ENCODE results near the gene ATAT1. TPM values are rescaled to one million over a fixed set of nuclear protein-coding genes. Genes with fewer than 3 reads are reported as not detected.

Gene ATAT1
- total RNA-seq, 1 donor from 2014 or later = 8.9 TPM

DNA sequence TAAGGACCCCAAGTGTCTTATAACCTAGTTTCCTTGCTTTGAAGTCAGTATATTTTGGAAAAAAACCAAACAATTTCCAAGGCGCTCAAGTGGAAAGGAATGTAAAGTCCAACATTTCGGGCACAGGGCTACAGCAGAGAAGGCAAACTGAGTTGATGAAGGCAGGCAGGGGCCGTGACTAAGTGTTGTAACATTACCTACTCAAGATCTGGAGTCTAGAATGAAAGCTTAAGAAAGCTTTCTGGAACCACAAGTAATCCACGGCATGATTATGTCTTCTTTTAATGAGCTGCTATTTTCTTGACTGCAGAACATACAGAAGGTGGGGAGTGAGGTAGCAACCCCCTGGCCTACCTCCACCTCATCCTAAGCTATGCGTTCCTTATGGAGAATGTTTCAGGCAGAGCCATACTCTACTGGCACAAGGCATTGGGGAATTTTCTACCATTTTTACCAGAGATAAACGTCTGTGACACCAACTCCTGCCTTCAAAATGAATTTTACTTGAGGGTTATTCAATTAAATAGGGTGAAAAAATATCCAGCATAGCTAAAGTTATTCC is 13.9 kb upstream of the ATAT1 start:
- DNase-seq (ENCODE audit: extremely low read depth, low read depth, low spot score) = no peak

DNA sequence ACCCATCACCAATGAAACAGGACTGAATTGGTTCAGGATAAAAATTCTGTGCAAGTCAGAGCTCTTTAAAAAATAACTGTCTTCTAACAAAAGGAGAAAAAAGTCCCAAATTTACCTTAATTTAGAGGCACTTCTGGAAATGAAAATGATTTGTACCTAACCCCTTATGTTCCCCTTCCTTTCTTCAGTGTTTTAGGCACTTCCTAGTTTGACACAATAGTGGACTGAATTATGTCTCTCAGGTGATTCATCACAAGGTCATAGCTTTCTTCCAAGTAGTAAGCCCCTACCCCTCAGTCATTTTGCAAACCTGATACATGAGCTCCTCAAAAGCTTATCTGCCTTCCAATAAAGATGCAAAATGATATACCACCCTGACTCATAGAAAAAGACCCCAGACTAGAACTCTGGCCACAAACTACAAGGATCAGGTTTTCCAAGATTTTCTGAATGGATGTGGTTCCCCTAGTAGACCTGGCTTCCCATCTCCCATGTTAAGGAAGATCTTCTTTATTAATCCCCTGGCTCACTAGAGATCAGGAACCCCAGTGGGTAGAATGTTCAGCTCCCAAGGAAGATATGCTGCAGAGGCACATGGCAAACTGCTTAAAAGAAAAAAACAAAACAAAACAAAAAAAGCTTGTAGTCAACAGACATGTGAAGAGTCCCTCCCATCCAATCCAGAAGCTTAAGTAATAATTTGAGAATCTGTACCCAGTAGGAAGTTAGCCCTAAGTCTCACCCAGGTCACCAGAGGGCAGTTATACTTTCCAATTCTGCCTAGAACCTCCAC is 13.2 kb upstream of the ATAT1 start:
- no peak for DNase-seq (ENCODE audit: extremely low read depth, low read depth, low spot score)

DNA sequence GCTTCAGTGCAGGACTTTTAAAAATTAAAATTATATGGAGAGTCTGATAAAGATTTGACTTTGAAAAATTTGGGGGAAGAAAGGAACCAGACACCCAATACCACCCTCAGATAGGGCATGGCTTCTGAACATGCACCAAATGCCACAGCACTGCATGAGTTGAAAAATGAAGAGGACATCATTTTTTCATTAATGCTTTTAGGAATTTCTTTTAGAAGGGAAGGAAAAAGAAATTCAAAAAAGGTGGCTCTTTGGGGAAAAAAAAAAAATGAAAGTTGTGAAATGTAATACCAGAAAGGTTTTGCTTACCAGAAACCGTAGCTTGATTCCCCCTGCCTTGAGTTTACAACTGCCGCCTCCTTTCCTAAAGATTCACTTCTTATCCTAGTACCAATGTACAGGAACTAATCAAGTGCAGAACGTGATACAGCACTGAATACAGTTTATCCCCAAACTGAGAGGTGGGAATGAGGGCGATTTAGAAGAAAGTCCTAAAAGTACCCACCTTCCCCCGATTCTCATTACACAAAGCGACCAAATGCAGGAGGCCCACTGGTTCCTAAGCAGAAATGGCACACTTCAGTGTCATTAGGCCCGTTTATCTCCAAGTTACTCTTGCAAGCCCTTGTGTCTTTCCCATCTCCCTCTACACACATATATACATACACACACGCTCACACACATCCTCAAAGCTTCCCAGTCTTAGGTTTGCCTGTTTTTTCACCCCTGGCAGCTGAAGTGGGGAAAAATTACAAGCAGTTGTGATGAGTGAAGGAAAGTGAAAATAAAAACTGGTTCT is 12.4 kb upstream of the ATAT1 start:
- no peak for DNase-seq (ENCODE audit: extremely low read depth, low read depth, low spot score)

DNA sequence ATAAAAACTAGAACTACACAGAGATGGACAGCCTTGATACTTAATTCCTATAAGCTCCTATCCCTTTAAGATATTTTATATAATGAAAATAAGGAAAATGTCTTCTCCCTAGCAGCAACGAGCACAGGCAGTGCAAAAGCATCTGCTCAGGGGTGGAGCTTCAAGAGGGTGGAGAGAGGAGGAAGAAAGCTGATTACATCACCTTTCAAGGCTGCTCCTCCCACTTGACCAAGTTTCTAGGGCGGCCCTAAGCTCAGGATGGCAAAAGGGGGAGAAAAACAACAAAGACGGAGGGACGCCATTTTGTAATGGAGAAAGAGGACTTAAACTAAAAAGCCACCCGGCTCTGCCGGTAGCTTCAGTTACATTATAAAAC is 11.8 kb upstream of the ATAT1 start:
- DNase-seq (ENCODE audit: extremely low read depth, low read depth, low spot score) = peak; percentile 95

DNA sequence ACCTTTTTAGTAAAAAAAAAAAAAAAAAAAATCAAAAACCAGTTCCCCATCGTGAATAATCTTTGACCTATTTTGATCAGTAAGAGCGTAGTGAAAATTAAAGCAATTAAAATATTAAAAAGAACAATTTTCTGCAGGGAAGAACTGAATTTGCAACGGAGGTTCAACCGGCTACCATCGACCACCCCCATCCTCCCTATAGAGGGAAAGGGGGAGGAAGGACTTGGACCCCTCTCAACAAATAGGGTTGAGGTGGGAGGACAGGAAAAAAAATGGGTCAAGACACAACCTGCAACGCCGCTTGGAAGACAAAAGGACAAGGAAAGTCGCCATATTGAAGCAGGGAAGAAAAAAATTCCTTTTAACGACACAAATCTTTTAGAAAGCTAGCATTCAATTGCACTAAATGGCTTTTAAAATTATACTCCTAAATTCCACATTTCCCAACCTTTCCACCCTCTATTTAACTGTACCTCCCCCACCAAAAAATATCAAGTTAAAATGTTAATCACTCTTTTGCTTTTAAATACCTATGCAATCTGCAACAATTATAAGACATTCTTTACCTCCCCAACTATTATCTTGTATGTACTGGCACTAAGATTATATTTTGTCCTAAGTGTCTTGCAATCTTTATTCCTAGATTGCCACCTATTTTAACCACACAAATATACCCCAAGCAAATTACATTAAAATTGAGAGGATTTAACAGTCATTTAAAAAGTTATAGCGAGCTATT is 11.3 kb upstream of the ATAT1 start:
- no peak for DNase-seq (ENCODE audit: extremely low read depth, low read depth, low spot score)

DNA sequence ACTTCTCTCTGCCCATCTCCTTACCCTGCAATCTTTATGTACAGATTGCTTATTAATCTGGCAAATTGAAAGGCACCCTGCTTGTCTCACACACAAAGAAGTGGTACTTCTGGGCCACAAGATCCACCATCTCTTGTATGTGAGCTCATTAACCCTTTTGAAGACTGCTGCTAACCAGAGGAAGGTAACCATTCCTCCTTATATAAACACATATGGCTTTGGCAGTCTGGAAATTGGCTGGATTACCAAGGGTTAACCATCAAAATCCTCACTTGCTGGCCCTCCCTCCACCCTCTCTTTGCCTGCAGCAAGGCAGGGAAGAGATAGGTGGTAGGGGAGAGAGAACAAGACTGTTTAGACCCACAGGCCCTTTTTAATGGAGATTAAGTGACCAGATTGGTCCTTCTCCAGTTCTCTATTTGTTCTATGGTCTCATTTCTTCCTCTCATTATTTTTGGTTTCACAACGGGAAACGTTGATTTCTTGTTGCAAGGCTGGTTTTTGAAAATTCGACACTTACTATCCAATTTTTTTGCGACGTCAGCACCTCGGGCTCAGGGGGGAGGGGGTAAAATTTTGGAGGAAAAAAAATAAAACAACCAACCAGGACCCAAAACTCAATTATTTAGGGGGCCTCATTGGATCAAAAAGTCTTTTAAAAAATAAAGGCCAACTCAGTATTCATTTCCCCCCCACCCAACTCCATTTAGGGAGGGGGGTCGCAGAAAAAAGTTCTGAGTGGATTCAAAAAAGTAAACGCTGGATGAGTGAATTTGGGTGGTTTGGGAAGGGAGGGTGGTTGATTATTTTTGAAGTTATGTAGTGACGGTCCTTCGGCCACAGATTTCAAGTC is 10.5 kb upstream of the ATAT1 start:
- no peak for DNase-seq (ENCODE audit: extremely low read depth, low read depth, low spot score)

DNA sequence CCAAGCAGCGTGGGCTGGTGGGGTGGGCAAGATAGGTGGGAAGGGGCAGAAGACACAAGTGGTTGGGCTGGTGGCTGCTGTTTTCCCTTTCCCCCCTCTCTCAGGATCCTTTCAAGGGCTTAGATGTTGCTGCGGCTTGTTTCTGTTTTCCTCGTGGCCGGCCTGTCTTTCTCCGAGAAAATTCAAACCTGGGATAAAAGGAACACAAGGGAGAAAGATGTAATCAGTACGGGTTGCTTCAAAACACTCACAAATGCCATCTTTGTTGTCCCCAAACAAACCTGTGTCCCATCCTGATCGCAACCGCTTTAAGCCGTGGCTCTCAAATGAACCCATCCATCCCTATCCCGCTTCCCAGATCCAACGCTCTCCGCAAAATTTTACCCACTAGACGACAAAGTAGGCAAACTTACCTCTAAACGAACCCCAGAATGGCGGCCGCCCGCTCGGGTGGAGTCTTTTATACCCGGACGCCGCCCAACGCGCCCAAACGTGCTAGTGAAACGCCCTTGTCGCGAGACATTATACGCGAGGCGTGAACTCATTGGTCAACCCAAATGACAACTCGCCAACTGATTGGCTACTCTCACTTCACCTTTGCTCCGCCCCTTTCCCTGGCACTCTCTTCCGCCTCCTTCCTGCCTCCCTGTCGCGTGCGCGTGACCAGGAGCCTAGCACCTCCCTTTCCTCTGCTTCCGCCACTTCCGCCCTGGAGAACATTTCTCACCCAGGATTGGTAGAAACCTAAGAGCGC is 9.7 kb upstream of the ATAT1 start, which contains the start of gene PPP1R10:
PPP1R10 (minus strand) TSS at position 433 of the 754 bp plus-strand sequence. CDS start 7,299 bp downstream, outside the sequence.
- peak; percentile 100 for DNase-seq (ENCODE audit: extremely low read depth, low read depth, low spot score)

DNA sequence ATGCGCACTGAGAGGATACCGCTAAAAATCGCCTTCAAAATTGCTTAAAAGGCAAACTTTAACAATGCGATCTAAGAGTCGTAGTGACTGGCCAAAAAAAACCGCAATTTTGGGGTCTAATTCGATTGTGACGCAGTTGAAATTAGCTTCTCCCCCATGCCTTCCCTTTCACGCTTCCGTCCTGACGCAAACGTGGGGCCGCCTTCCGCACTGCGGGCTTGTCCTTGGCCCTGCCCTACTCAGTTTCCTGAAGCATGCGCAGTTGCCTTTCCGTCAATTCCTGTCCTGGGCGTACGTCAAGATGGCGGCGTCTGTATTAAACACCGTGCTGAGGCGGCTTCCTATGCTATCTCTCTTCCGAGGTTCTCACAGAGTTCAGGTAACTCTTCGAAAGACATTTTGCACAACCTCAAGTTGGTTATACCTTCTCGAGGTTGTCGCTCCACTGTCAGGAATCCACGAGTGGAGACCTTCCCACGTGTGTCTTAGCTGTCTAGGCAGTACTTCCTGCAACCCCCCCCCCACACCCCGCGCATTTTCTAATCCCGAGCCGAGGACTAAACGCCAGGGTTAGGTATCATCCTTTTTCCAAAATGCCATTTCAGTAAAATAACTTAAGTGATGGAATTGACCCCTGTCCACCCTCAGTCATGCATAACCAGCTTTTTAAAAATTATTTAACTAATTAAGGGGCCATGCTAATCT is 9.0 kb upstream of the ATAT1 start, which contains the start of gene MRPS18B:
MRPS18B (plus strand) TSS at position 276 of the 705 bp plus-strand sequence; CDS start at position 302, 26 bp downstream.
- peak; percentile 95 for DNase-seq (ENCODE audit: extremely low read depth, low read depth, low spot score)

DNA sequence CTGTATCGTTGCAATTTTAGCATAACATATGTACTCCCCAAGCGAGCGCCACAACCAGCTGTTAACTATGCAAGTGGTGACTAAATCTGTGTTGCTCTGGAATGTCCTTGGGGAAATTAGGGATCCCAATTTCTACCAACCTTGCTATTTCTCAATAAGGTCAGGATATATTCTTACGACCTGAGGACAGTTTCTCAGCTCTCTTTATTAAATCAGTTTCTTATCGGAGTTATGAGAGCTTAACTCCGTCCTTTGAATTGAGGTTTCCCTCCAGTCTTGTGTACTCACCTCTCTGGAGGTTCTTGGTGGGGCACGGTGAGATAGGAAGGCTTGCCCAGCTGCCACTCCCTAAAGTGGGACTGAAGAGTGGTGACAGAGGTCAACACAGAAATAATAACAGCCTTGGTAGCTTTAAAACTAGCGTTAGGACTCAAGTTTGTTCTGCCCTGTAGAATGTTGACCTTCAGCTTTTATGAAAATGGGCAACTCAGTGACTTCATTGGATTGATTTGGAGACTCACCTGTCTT is 8.3 kb upstream of the ATAT1 start:
- DNase-seq (ENCODE audit: extremely low read depth, low read depth, low spot score) = no peak

DNA sequence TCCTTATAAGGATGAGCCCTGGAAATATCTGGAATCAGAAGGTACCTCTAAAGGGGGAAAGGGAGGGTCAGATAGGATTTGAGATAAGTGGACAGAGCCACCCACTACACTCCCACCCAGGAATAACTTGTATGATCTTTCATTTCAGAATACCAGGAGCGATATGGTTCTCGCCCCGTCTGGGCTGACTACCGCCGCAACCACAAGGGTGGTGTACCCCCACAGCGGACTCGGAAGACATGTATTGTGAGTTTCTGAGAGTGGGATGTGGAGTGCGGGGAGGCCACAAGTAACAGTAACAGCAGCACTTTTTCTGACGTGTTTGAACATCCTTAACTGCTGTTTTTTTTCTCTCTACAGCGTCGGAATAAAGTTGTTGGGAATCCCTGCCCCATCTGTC is 7.1 kb upstream of the ATAT1 start:
- DNase-seq (ENCODE audit: extremely low read depth, low read depth, low spot score) = no peak

DNA sequence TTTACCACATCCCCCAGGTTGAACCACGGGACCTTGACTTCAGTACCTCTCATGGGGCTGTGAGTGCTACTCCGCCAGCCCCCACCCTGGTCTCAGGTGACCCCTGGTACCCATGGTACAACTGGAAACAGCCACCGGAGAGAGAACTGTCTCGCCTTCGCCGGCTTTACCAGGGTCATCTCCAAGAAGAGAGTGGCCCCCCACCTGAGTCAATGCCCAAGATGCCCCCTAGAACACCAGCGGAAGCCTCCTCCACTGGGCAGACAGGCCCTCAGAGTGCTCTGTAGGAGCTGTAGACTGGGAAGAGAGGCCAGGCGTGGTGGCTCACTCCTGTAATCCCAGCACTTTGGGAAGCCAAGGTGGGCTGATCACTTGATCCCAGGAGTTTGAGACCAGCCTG is 1.2 kb upstream of the ATAT1 start:
- DNase-seq (ENCODE audit: extremely low read depth, low read depth, low spot score) = no peak

DNA sequence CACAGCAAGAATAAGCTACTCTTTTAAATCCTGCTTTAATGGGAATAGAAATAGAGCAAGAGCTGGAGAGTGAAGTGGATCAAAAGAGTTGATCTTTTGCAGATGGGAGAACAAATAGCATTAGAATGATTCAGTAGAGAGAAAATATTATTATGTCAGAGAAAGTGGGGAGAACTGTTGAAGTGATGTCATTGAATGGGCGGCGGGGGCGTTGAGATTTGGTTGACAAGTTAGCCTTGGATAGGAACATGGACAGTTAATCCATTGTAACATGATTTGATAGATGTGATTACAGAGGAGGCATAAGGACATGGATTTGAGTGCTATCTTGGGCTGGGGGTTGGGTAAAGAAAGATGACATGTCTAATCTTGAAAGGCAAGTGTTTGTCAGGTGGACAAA is 9.2 kb downstream of the ATAT1 start:
- DNase-seq (ENCODE audit: extremely low read depth, low read depth, low spot score) = no peak

DNA sequence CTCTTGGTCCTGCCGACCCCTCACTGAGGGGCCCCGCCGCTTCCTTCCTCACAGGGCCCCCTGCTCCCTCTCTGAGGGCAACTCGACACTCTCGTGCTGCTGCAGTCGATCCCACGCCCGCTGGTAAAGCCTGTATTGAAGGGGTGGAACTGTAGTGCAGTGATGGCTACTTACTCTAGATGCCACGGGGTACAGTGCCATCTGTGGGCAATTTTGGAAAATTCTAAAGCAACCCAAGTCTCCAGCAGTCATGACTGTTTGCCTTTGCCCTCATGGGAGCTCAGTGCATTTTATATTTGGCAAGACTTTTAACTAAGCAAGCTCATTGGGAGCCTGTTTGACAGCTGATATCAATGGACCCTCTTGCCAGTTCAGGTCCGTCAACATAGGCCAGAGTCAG is 13.8 kb downstream of the ATAT1 start:
- no peak for DNase-seq (ENCODE audit: extremely low read depth, low read depth, low spot score)

DNA sequence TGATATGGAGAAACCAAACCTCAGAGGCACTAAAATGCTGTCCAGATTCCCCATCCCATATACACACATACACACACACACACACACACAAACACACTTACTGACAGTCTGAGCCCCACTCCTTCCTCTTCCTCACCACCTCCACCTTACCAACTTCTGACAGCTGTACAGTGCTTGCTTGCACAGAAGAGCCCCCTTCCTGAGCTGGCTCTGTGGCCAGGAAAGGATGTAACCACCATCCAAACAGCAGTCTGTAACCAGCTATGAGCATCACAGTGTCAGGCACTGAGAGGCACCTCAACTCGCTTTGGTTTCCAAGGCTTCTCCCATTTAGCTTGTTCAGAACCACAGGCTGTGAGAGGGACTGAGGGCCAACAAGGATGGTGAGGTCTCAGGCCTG is 14.4 kb downstream of the ATAT1 start:
- no peak for DNase-seq (ENCODE audit: extremely low read depth, low read depth, low spot score)

DNA sequence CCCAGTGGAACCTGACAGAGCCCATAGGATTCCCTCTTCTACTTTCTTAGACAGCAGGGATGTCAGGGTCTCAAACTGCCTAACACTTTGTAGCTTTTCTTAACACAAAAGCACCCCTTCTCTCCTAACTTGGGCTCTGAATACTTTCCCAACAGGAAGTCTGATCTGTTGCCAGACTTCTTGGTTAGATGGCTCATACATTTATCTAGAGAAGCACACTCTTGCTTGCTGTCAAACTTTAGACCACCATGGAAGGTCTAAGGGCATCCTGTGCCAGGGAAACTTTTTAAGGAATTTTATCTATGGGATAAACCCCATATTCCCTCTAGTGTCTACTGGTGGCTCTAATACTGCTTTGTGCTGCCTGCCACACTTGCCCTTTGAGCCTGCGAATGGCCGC is 17.0 kb downstream of the ATAT1 start:
- DNase-seq (ENCODE audit: extremely low read depth, low read depth, low spot score) = no peak

DNA sequence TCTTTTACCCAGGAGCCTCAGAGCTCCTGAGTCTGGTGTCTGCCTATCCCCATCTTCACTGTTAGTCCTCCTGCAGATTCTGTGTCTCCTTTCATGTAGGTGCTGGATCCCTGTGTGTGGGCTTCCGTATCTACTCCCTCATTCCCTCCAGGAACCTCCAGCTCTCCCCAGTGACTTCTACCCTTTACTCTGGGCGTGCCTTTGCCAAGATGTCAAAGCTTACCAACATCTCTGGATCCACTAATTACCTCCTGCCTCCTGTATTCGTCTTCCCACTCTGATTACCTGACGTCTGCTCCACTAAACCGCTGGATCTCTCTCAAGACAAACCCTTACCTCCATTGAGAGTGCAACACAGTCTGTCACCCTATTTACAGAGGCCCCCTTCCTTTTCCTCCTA is 18.1 kb downstream of the ATAT1 start:
- no peak for DNase-seq (ENCODE audit: extremely low read depth, low read depth, low spot score)

DNA sequence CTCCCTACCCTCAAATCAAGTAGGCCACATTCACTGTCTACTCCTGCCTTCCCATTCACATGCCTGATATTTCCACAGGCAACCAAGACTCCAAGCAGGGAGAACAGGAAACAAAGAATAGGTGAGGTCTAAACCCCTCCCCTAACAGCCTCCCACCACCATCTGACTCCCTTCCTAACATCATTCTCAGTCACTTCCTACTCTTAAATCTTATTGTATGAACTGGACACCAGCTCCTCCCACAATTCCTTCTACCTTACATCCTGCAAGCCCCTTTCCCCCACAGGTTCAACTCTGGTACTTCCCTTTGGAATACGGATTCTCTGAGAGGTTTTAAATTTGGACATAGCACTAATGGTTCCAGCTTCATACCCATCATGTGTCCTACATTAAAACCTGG is 19.3 kb downstream of the ATAT1 start:
- no peak for DNase-seq (ENCODE audit: extremely low read depth, low read depth, low spot score)

DNA sequence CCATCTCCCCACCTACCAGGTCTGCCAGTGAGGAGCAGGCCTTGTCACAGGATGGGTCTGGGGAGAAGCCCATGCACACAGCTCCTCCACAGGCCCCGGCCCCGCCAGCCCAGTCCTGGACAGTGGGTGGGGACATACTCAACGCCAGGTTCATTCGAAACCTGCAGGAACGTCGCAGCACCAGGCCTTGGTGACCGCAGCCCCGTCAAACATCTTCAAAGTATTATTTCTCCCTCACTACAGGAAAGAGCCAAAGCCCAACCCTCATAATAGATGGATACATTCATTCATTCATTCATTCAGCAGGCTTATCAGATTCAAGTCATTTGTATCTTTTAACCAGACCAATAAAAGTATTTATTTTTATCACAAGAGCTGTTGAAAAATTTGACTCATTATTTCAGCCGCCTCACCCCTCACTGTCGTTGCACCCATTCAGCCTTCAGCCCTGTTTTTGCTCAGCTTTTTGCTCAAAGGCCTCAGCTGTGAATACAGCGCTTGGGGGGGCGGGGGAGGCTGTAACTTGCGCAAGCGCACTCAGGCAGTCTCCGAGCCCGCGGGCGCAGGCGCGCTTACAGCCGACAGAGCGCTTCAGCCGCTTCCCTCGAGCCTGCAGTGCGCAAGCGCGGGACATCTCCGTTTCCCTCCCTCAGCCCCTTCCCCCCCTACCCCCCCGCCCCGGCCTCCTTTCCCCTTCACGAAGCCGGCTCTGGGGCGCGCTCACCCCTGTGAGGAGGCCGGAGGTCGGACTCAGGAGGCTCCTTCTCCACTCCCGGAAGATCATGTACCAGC is 20.0 kb downstream of the ATAT1 start, which contains the start of gene C6orf136:
C6orf136 (plus strand) TSS at position 684 of the 792 bp plus-strand sequence; CDS start at position 783, 99 bp downstream.
- peak; percentile 52 for DNase-seq (ENCODE audit: extremely low read depth, low read depth, low spot score)
